HG03571 (cell line): Measurements from ENCODE around the gene CCNA2.

Experiments used
- ATAC-seq: cut with Tn5 transposase; IDR thresholded peaks from one replicate; pipeline ENCODE4 v1.9.1; 2021; ENCODE audit not compliant: unreplicated experiment

The CCNA2 gene

DNA sequence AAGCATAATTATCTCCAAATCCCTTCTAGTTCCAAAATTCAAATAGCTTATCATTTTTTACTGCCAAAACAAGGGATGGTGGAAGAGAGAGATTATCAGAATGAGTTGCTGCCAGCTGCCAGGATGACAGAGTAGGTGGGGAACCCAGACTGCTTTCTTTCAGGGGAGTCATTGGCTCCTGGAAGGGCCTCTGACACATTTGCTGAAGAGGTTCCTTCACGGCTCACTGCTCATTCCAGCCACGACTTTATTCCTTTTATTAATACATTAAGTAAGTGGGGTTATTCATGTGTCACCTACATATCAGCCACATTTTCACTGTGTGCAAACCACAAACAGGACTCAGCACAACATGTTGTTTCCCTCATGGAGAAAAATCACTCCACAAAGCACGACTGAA is 46.1 kb downstream of the CCNA2 start:
- no peak for ATAC-seq

DNA sequence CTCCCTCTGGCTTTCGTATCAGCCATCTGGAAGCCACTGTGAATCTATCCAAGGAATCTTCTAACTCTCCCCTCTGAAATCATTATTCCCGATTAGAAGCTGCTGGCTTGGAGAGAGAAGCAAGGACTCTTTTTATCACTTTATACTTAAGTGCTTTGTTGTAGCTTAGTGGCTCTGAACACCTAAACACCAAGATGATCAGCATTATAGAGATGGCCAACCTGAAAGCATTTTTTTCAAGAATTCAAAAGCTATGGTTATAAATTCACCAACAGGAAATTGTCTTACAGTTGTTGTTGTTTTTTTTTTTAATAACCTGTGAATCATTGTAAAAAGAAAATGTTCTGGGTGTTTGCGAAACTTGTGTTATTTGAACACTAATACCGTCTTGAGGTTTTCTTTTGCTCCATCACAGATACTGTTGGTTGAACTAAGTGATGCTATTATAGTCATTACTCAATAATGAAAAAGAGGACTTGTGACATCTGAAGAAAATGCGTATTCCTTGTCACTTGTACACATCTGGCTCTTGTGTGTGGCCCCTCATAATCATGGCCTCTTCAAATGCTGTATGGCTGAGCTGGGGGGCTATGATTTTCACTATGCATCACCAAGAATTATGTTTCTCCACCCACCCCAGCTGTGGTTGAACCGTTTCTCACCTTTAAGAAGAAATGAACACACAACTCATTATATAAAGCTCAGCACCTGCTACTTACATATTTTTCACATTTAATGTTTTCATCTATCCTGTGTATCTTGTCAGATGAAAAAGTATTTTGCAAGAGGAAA is 46.9 kb downstream of the CCNA2 start:
- no peak for ATAC-seq

DNA sequence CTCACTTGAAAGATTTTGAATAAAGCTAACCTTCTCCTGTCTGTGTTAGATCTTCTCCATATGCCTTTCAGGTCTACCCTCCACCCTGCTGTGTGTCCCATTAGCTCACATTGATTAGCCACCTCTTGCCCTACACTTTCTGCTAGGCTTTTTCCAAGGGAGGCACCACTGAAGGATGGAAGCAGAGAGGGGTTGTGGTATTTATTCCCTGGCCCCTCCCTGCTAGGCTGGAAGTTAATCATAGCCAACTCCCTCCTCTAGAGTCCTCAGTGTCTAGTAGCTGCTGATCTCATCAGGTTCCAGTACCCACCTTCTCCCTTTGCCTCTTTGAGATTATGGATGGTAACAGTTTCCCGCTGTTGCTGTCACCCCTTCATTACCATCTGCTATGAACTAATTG is 49.8 kb downstream of the CCNA2 start:
- ATAC-seq: no peak

DNA sequence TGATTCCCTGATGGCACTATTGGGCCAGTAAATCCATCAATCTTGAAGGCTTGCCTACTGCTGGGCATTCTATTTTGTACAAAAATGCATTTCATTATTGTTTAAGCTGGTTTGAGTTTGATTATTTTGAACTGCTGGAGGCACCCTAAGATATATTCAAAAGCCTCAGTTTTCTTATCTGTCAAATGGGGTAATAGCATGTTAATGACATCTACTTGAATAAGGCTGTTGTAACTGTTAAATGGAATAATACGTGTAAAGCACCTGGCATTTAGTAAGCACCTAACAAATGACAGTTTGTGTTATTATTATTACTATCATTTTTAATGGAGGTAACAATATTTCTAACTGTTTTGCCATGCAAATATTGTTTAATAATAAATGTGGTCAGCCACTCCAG is 51.8 kb downstream of the CCNA2 start:
- ATAC-seq: no peak

DNA sequence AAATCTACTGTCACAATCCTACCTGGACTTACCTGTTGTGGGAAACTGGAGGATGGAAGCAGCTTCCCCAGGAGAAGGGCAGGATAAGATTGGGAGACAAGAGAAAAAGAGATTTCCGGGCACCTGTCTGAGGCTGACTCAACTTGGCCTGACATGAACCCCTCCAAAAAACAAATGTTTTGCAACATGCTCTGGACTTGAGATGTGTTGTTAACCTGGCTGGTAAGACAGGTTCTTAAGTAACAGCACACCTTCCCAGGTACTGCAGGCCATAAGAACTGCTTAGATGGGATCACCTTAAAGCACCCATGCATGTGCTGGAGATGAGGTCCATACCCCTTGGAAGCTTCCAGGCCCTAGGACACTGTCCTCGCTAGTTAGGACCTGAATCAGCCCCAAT is 54.3 kb downstream of the CCNA2 start:
- ATAC-seq: no peak

DNA sequence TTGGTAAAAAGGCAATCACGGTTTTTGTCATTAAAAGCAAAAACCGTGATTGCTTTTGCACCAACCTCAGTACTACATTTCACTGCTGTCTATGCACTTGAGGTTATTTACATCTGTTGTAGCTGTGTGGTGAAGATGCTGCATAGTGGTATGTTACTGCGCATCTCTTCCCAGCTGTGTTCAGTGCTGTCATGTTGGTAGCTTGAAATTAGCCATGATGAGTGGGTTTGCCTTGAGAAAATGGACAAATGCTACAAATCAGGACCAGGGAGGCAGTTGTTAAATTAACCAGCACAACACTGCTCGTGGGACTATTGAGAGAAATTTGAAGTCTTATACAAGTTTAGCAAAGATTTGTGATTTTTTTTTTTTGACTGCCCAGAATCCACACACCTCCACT is 56.5 kb downstream of the CCNA2 start:
- ATAC-seq: no peak
